ENCODE measurements around the gene PPP2R5E.

- TF ChIP-seq MAX (IDR thresholded peaks at IDR 0.05): no peak
- TF ChIP-seq ATF3 (IDR thresholded peaks at IDR 0.05): no peak
- TF ChIP-seq, protein P1, sequence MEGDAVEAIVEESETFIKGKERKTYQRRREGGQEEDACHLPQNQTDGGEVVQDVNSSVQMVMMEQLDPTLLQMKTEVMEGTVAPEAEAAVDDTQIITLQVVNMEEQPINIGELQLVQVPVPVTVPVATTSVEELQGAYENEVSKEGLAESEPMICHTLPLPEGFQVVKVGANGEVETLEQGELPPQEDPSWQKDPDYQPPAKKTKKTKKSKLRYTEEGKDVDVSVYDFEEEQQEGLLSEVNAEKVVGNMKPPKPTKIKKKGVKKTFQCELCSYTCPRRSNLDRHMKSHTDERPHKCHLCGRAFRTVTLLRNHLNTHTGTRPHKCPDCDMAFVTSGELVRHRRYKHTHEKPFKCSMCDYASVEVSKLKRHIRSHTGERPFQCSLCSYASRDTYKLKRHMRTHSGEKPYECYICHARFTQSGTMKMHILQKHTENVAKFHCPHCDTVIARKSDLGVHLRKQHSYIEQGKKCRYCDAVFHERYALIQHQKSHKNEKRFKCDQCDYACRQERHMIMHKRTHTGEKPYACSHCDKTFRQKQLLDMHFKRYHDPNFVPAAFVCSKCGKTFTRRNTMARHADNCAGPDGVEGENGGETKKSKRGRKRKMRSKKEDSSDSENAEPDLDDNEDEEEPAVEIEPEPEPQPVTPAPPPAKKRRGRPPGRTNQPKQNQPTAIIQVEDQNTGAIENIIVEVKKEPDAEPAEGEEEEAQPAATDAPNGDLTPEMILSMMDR (IDR thresholded peaks at IDR 0.05; ENCODE audit: low read depth, low read length, missing input control): no peak
- no peak for TF ChIP-seq TAF1 (conservative IDR thresholded peaks at IDR 0.05)
- TF ChIP-seq GABPA (IDR thresholded peaks at IDR 0.05 in 1 of 2, conservative IDR thresholded peaks at IDR 0.05 in 1 of 2): no peak
- TF ChIP-seq, protein P2, sequence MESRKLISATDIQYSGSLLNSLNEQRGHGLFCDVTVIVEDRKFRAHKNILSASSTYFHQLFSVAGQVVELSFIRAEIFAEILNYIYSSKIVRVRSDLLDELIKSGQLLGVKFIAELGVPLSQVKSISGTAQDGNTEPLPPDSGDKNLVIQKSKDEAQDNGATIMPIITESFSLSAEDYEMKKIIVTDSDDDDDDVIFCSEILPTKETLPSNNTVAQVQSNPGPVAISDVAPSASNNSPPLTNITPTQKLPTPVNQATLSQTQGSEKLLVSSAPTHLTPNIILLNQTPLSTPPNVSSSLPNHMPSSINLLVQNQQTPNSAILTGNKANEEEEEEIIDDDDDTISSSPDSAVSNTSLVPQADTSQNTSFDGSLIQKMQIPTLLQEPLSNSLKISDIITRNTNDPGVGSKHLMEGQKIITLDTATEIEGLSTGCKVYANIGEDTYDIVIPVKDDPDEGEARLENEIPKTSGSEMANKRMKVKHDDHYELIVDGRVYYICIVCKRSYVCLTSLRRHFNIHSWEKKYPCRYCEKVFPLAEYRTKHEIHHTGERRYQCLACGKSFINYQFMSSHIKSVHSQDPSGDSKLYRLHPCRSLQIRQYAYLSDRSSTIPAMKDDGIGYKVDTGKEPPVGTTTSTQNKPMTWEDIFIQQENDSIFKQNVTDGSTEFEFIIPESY (IDR thresholded peaks at IDR 0.05): no peak
- no peak for TF ChIP-seq YY1 (IDR thresholded peaks at IDR 0.05)
Observed at GRCh38 chr14:63387711-63388110, 155.5 kb downstream of the PPP2R5E start.

All from liver (tissue), 3 donors.